H1 (cell line): ENCODE measurements around the gene CENPP. TPM values are rescaled to one million over a fixed set of nuclear protein-coding genes. Genes with fewer than 3 reads are reported as not detected.

Experiments
- GABPA ChIP-seq: IDR thresholded peaks from 2 replicates; pipeline ENCODE4 v1.6.1; 2011; ENCODE audit warnings: mild to moderate bottlenecking, low read length, moderate library complexity, borderline replicate concordance; ENCODE audit not compliant: insufficient read depth
- JUN ChIP-seq: IDR thresholded peaks from 2 replicates; pipeline ENCODE4 v1.6.1; 2011; ENCODE audit warnings: low read depth, mild to moderate bottlenecking, improper control_type of control experiment, low read length
- KDM4A ChIP-seq: IDR thresholded peaks from one replicate; pipeline ENCODE4 v1.7.1; 2012; ENCODE audit warnings: low read depth, mild to moderate bottlenecking, moderate library complexity, low read length, inconsistent platforms; ENCODE audit not compliant: severe bottlenecking
- PHF8 ChIP-seq: fragments of 200-600 bp; sonication (generic); conservative IDR thresholded peaks from 2 replicates; pipeline ENCODE4 v1.7.1; 2012; ENCODE audit warnings: low read depth, mild to moderate bottlenecking, inconsistent platforms, low read length, moderate library complexity
- polyA plus RNA-seq, 7 experiments: library from polyadenylated mRNA; depleted of rRNA in 3 of 7; stranded (reverse) in 5 of 7; unstranded in 2 of 7; fragments of >200 nt in 5 of 7; fragments of 200-250 nt in 2 of 7; gene quantifications; 1 replicate in 5 of 7; 2 replicates in 1 of 7; 4 replicates in 1 of 7; pipeline versions ENCODE4 v1.2.1 to v1.2.3, GENCODE V29; 2011 to 2013; ENCODE audit warnings: missing spikeins in 2 of 7, mixed read lengths in 2 of 7
- total RNA-seq: library from RNA; stranded (reverse); fragmentation: NEBNext Ultra II Directional; extraction: Animal tissue kit (Norgen Biotek cat#: 25700); gene quantifications from 2 replicates; pipeline ENCODE4 v1.2.1, GENCODE V29; 2021

CENPP gene
- total and polyA plus RNA-seq, 2 of the 8 experiments (the other 6 are each of a cell fraction or from before 2014, with no cell fraction given), result 2.7 to 10.8 TPM

DNA sequence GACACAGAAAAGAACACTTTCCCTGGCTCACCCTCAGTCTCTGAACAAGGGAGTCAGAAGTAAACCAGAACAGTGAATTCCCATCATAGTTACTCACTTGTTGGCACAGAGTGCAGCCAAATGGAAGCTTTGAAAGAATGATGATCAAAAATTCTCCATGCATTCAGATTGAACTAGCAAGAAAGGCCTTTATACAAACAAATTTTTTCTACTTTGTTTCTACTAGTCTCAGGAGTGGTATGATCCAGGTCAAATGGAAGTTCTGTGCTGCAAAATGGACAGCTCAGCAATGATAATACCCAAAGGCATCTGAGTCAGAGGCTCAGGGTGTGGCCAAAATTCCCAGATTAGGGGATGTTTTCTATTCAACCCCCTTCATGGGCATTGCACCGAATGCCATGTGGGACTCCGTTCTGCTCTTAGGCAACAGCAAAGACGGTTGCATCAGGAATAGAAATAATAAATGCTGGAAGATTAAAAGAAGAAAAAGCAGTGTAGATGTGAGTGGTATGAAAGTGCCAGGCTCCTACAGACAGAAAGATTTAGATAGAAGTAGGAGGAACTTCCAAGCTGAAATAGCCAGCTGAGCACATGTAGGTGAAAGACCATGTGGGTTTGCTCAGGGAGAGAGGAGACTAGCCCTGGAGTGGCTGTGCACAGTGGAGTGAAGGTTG, 180.6 kb downstream of the CENPP start (continued):
- TF ChIP-seq PHF8 (no peak), GABPA (no peak), JUN (no peak), KDM4A (no peak)
